ENCODE data around the gene ABHD8.
"Not testable (repeated sequence)": the region's sequence is repeated elsewhere in the genome, so short reads cannot be mapped to it uniquely, and the experiment has no call there.

Gene ABHD8

DNA sequence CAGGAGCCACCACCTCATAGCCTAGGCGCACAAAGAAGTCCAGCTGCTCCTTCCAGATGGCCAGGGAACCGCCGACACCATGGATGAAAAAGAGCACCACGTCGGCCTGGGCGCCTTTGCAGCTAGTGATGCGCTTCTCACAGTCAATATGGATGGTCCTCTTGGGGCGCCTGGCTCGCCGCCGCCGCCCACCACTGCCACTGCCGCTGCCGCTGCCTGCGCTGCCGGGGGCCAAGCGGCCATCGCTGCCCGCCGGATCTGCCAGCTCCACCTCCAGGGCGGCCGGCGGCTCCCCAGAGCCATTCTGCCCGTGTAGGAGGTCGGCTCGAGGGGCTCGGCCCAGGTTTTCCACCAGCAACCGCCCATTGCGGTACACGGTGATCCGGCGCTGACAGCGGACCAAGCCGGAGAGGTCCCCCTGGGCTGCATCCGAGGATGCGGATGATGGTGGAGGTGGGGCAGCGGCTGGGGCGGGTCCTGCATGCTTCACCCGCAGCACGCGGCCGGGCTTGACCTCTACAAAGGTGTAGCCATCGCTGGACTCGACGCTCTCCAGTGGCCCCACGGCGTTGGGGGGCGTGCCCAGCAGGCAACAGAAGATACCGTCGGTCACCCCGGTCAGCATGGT, 2.1 kb downstream of the ABHD8 start:
- no peak overlapping the region for H3K27ac ChIP-seq
- TF ChIP-seq ZFX (IDR thresholded peaks at IDR 0.05): no peak
- TF ChIP-seq, protein P1, sequence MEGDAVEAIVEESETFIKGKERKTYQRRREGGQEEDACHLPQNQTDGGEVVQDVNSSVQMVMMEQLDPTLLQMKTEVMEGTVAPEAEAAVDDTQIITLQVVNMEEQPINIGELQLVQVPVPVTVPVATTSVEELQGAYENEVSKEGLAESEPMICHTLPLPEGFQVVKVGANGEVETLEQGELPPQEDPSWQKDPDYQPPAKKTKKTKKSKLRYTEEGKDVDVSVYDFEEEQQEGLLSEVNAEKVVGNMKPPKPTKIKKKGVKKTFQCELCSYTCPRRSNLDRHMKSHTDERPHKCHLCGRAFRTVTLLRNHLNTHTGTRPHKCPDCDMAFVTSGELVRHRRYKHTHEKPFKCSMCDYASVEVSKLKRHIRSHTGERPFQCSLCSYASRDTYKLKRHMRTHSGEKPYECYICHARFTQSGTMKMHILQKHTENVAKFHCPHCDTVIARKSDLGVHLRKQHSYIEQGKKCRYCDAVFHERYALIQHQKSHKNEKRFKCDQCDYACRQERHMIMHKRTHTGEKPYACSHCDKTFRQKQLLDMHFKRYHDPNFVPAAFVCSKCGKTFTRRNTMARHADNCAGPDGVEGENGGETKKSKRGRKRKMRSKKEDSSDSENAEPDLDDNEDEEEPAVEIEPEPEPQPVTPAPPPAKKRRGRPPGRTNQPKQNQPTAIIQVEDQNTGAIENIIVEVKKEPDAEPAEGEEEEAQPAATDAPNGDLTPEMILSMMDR (conservative IDR thresholded peaks at IDR 0.05): no peak

DNA sequence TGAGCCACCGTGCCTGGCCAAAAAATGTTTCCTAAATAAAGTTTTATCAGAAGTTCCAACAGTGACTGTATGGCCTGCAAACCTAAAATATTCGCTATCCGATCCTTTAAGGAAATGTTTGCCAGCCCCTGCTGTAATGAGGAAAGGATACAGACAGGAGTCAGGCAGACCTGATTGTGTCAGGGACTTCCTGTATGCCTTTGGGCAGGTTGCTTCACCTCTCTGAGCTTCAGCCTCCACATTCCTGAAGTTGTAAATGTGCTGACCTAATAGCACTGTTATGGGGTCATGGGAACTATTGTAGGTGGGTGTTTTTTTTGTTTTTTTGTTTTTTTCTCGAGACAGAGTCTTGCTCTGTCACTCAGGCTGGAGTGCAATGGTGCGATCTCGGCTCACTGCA, 6.2 kb downstream of the ABHD8 start:
- H3K27ac ChIP-seq: no peak overlapping the region
- TF ChIP-seq, protein P1 (conservative IDR thresholded peaks at IDR 0.05): no peak
- TF ChIP-seq ZFX (IDR thresholded peaks at IDR 0.05): no peak

- TF ChIP-seq, protein P1 (conservative IDR thresholded peaks at IDR 0.05): no peak
- TF ChIP-seq ZFX (IDR thresholded peaks at IDR 0.05): no peak
Measured at GRCh38 chr19:17296273-17296672, 7.0 kb downstream of the ABHD8 start.

DNA sequence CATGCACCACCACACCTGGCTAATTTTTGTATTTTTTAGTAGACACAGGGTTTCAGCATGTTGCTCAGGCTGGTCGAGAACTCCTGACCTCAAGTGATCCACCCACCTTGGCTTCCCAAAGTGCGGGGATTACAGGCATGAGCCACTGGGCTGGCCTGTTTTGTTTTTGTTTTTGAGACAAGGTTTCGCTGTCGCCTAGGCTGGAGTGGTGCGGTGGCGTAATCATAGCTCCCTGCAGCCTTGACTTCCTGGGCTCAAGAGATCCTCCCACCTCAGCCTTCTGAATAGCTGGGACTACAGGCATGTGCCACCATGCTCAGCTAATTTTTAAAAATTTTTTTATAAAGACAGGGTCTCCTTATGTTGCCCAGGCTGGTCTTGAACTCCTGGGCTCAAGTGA, 7.7 kb downstream of the ABHD8 start:
- not testable (repeated sequence) for H3K27ac ChIP-seq

More at GRCh38 chr19:17296273-17296672, 7.0 kb downstream of the ABHD8 start:
- no peak overlapping the region for H3K27ac ChIP-seq

DNA sequence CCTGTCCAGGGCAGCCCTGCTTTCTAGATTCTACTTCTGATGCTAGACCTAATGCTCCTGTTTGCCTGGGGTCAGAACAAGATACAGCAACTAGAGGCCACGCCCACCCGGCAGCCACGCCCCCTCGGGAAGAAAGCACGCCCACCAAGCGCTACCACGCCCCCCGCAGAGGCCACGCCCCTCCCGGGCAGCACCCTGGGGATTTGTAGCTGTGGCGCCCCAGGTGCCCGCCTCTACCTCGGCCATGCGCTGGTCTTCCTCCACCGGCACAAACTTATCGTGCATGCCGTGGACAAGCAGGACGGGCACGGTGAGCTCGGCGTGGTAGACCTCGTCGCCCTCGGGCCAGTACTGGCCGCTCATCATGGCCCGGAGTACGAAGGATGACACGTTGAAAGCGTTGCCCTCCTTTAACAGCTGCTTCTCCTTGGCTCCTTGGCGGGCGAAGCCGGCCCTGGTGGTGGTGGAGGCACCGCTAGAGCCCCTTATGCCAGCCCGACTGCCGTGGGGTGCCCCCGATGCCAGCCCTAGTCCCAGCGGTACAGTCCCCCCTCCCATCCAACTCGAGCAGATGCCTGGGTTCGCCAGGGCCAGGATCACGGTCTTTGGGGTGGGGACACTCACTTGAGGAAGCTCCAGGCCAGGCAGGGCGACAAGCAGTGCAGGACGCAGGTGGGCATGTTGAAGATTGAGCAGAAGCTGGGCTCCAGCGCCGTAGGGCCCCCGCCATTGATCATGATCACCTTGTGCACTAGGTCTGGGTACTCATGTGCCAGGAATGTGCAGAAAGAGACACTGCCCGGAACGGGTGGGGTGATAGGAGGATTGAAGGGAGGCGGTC, 9.0 kb downstream of the ABHD8 start:
- TF ChIP-seq, protein P1 (conservative IDR thresholded peaks at IDR 0.05): no peak
- no peak overlapping the region for H3K27ac ChIP-seq

GRCh38 chr19:17293605-17294004, 9.6 kb downstream of the ABHD8 start:
- TF ChIP-seq, protein P1 (conservative IDR thresholded peaks at IDR 0.05): no peak
- TF ChIP-seq ZFX (IDR thresholded peaks at IDR 0.05): no peak
- H3K27ac ChIP-seq: no peak overlapping the region

DNA sequence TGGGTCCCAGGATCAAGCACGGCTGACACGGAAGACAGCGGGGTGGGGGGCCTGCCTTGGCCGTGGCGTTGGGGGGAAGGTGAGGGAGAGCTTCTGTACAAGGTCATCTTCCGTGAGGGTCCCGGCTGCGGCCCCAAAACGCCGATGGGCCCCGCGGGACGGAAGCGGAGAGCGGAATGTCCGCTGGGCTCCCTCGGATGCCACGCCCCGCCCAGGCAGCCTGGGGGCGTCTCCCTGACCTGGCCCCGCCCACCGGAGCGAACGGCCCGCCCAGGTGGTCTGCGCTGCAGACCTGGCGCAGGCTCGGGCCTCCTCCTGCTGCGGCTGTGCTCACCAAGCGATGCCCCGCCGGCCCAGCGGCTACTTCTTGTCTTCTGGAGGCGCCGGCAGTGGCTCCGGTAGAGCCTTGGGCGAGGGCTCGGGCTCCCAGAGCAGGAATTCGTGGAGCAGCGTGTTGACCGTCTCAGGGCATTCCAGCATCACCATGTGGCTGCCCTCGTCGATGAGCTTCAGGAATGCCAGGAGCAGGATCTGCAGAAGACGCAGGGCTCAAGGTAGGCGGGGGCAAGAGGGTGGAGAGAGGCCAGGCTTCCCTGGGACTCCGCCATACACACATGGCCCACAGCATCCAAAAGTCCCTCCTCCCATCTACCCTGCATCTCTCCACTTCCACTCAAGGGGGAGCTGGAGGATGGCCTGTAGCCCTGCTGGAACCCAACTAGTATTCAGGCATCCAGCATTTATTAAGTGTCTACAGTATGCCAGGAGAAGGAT, 10.7 kb downstream of the ABHD8 start:
- H3K27ac ChIP-seq: no peak overlapping the region
- no peak for TF ChIP-seq ZFX (IDR thresholded peaks at IDR 0.05)
- TF ChIP-seq, protein P1 (conservative IDR thresholded peaks at IDR 0.05): no peak; the same call in 1 of the 2 replicates

All from C4-2B (cell line).